AG08395 (cell line): ENCODE measurements around the gene ALDH1B1.
A peak's percentile ranks its signal among the peaks of the same experiment; 100 is the strongest.
"Not testable (repeated sequence)": the region's sequence is repeated elsewhere in the genome, so short reads cannot be mapped to it uniquely, and the experiment has no call there.

Source experiments
- DNase-seq: peaks from one replicate; pipeline ENCODE4 v3.0.0; 2012; ENCODE audit warnings: mixed read lengths, low spot score

Gene ALDH1B1

DNA sequence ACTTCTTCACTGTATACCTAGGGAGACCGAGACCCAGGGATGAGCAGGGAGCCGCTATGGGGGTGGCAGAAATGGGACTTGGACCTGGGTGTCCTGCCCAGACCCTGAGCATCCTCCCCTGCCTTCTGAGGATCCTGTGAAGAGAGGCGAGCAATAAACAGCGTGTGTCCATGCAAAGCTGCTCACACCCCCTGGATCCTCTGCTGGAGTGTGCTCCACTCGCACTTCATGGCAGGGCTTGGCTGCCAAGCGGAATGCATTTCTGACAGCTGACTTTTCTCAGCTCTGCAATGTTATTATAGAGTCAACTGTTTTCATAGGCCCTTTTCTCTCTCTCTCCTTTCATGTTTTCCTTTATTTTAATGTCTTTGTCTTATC lies 31.0 kb upstream of the ALDH1B1 start:
- DNase-seq, result no peak

DNA sequence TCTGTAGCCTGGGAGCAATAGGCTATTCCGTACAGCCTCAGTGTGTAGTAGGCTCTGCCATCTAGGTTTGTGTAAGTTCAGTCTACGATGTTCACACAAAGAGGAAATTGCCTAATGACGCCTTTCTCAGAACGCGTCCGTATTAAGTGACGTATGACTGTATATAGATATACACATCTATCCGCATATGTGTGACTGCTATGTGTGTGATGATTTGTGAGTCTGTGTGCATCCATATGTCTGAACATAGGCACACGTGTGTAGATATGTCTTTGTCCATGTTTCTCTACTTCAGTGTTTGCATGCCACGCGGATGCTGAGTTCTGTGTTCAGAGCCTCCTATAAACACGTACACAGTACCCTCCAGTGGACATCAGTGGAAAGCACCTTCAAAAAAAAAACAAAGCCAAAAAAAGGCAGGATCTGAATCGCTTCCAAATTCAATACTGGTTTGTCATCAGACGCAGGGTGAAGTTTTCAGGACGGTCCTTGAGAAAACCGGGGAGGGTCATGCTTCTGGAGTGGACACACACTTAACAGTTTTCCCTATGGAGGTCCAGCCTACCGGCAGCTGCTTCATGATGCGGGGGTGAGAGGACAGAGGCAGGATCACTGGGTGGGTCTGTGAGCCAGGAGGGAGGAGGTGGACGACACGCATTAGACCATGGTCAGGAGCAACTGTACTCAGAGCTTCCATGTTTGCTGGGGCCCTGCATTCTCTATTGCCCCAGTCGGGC lies 29.5 kb upstream of the ALDH1B1 start:
- peak; percentile 84 for DNase-seq

DNA sequence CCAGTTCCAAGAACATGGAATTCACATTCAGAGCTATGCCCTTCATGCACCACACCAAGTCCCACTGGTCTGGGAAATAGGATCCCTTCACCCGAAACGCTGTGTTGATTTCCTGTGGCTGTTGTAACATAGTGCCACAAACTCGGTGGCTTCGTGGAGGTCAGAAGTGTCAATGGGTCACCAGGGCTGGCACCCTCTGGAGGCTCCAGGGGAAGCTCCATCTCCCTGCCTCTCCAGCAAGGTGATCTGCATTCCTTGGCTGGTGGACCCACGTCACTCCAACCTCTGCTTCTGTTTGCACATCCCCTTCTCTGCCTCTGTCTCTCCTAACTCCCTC lies 28.9 kb upstream of the ALDH1B1 start:
- no peak for DNase-seq

DNA sequence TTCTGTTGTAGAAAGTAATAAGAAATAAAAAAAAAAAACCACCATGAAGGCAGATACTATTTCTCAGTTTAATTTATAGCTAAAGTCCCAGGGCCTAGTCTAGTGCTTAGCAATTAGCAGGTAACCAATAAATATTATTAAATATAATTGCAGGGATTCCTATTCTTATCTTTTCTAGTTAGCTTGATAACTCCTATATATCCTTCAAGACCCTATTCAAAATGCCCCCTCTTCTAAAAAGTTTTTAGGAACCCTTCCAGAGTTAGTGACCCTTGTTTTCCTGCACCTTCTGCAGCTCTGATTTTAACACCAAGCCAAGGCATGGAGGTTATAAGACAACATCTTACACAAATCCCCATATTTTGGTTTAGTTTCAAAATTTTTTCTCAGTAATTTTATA lies 24.6 kb upstream of the ALDH1B1 start:
- DNase-seq, result no peak

DNA sequence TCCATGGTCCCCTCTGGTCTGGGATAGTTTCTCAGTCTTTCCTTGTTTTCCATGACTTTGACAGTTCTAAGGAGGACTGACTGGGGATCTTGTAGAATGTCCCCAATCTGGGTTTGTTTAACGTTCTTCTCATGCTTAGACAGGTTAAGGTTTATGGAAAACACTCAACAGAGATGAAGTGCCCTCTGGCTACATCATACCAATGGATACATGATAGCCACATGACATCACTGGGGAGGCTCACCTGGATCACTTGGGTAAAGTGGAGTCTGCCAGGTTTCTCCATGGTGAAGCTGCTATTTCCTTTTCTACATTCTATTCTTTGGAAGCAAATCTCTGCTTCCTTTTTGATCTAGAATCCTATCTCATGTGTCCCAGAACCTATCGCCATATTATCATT lies 23.8 kb upstream of the ALDH1B1 start:
- DNase-seq, result no peak

DNA sequence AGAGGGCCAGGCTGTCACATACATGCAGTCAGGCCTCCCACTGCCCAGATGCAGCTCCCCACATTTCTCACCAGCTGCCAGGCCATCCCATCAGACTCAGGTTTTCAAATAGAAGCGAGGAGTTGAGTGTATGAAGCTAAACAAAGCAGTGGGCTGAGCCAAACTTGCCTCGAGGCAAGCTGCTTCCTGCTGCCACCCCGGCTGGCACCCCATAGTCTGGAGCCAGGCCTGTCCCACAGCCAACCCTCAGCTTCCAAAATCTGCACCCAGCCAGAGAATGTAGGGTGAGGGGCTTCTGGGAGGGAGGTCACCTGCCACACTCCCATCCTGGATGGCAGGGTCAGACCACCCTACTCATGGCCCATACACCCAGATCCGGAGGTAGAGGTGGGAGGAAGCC lies 22.3 kb upstream of the ALDH1B1 start:
- DNase-seq, result no peak

DNA sequence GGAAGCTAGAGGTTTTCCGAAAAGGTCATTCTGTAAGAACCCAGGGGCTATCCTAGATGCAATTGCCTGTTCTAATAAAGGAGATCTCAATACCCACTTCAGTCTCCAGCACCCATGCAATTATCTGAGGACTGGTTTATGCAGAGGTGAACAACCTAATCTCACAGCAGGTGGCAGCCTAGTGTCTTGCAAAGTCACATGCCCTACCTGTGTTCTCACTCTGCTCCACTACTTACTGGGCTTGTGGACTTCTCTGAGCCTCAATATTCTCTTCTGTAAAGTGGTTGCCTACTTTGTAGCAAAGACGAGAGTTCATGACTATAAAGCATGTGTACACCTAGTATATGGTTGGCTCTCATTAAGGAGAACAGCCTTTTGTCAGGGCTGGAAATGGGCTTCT lies 21.0 kb upstream of the ALDH1B1 start:
- peak; percentile 50 for DNase-seq

DNA sequence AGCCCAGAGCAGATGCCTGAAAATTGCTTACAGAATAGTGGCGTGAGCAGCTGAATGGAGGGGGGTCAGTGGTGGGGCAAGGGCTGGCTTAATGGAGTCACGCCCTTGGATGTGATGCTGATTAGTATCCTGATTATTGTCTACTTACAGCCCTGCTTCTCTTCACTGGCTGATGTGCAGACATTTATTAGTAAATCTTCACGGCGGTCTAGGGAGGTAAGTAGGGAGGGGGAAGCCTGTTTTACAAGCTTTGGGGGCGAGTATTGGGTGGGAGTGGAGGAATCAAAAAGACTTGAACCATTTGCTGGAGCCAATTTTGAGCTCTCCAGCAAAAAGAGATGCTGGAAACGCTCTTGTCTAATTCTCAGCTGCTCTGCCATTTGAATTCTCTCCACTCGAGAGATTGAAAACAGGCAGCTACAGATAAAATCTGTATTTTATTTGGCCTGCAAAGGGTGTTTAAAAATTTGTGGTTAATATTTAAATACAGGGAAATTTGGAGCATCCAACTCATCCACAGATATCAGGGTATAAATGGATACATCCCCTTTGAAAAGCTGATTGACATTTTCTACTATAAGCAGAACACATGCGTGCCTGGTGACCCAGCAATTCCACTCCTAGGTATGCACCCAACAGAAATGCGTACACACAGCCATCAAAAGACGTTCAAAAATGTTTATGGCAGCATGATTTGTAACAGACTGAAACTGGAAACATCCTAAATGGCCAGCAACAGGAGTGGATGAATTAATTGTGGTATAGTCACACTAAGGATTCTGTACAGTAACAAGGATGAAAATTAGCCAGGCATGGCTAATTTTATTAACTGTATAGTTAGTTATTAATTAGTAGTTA lies 19.5 kb upstream of the ALDH1B1 start:
- DNase-seq, result no peak

DNA sequence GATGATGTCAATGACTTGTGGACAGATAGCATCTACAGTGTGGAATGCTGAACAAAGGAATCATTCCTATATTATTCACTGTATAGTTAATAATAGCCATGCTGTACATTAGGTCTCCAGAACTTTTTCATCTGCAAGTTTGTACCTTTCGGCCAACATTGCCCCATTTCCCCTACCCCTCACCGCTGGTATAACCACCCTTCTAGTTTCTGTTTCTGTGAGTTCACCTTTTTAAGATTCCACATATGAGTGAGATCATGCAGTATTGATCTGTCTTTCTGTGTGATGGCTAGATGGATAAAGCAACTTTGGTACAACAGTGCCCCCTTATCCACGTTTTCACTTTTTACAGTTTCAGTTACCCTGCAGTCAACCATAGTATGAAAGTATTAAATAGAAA lies 18.8 kb upstream of the ALDH1B1 start:
- no peak for DNase-seq

DNA sequence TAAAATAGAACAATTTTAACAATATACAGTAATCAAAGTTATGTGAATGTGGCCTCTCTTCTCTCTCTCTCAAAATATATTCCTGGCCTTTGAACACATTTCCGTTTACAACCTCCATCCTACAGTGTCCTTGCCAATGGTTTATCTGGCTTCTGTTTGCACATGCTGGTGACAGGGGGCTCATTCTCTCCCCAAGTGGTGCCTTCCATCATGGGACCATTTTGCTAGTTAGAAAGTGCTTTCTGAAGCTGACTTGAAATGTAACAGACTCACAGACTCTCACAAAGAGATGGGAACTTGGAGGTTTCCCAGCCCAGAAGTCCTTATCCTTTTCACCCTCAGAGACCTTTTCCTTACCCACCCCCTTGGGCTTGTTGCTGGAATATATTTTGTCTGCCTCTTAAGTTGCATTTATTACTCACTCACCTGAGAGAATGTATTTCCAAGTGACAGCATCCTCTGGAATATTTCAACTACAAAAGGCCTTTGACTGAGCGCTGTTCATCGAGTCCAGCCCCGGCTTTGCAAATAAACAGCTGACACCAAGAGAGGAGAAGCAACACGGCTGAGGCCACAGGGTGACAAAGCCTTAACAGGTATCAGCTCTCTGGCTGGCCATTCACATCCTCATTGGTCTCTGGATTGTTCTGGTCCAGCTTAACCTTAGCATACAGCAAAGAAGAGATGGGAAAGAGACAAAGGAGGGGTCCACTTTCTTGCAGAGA lies 17.5 kb upstream of the ALDH1B1 start:
- DNase-seq, result no peak

DNA sequence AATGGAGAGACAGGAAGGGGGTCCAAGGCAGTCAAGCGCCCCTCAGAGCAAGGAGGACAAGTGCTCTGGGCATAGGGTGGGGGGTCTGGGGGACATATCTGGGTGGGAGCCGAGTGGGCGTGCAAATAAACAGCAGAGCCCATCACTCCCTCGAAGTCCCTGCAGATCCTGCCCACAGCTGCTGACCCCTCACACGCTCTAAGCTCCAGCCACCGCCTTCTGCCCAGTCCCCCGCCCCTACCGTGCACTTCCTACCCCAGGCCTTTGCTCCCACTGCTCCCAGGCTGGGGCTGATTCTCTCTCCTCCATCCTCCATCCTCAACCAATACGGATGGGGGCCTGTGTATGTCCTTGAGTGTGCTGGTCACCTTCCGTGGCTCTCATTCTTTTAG lies 16.9 kb upstream of the ALDH1B1 start:
- DNase-seq, result no peak

DNA sequence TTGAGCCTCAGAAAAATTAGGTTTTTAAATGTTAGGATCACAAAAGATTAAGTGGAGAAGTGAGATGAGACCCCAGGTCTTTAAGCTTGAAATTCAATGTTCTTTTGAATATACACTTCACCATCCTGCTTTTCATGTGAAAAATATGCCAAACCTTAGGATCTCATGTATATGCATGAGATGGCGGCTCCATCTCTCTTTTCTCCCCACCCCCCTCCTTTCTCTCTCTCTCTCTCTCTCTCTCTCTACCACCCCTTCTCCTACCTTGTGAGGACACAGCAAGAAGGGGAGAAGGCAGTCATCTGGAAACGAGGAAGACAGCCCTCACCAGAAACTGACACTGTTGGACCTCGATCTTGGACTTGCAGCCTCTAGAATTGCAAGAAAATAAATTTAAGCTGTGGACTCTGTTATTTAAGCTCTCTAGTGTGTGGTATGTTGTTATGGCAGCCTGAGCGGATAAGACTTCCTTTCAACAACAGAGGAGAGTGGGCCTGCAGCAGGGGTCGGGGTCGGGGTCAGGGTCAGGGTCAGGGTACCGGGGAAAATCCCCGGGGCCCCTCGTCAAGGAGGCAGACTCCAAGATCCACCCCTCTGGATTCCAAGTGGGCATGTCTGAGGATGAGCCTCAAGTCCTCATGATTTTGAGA lies 16.4 kb upstream of the ALDH1B1 start:
- DNase-seq, result no peak

DNA sequence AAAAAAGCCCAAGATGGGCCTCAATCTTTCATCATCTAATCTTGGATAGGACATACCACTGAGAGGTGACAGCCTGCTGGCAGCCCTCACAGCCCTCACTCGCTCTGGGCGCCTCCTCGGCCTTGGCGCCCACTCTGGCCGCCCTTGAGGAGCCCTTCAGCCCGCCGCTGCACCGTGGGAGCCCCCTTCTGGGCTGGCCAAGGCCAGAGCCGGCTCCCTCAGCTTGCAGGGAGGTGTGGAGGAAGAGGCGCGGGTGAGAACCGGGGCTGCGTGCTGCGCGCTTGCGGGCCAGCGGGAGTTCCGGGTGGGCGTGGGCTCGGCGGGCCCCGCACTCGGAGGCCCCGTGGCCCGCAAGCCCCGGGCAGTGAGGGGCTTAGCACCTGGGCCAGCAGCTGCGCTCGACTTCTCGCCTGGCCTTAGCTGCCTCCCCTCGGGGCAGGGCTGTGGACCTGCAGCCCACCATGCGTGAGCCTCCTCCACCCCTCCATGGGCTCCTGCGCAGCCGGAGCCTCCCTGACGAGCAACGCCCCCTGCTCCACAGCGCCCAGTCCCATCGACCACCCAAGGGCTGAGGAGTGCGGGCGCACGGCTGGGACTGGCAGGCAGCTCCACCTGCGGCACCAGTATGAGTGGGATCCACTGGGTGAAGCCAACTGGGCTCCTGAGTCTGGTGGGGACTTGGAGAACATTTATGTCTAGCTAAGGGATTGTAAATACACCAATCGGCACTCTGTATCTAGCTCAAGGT lies 15.0 kb upstream of the ALDH1B1 start:
- DNase-seq, result not testable (repeated sequence)

DNA sequence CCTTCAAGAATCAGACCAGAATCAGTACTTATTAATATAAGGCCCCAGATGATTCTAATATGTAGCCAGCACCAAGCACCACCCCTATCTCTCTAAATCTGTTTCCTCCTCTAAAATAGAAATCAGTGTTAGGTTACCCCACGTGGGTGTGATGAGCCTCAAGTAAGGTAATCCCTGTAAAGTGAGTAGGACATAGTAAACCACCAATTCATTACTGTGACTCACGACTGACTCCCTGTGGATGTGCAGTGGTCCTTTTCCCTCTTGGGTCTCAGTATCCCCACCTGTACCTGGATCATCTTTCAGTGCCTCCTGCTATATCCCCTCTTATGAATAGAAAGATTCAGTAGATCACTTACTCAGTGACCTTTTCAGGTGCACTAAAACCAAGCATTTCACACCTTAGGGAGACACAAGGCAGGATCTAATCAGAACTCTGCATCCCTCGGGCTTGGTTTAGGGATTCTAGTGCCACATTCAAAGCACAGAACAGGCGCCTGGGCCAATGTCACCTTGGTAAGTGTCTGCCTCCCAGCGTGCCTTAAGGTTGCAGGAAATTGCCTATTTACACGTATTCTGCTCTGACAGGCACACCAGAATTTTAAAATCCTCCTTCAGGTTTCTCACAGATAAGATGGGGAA lies 12.2 kb upstream of the ALDH1B1 start:
- no peak for DNase-seq

DNA sequence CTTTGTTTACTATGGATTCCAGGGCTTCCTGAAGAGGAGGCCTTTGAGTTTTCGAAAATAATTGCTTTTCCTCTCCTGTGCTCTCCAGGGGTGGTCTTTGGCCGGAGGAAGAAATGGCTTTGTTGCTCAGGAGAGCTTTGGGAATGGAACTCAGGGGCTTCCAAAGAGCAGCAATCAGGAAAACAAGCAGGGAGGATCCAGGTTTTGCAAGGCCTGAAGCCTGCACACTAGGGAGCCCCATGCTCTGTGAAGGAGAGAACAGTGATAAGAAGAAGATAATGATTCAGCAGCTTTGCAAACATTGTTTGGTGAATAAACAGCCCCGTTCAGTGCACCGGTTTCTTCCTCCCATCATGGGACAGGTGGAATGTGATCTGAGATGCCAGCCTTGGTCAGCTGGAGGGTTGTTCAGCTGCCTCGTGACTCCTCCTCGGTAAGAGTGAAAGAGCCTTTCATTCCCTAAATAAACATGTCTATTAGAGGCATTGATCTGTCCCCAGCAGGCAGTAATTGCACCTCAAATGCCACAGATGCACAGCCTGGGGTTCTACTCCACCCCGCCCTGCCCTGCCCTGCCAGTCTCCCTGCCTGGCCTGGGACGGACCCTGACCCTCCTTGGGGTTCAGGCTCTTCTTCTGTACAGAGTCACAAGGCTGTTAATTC lies 11.5 kb upstream of the ALDH1B1 start:
- no peak for DNase-seq

DNA sequence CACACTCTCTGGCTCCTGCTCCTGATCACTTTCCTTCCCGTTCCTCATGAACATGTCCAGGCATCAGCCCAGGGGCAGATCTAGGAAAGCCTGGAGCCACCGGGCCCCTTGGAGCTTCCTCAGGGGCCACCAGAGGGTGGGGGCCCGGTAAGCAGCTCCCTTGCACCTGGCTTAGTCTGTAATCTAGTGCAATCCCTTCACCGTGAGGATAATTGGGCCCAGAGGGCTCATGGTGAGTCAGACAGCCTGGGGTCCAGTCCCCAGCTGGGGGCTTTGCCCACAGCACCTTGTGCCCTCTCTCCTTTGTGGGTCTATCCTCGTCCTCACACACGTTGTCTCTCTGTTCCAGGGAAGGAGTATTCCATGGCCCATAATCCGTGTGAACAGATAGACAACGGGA lies 10.4 kb upstream of the ALDH1B1 start:
- no peak for DNase-seq

DNA sequence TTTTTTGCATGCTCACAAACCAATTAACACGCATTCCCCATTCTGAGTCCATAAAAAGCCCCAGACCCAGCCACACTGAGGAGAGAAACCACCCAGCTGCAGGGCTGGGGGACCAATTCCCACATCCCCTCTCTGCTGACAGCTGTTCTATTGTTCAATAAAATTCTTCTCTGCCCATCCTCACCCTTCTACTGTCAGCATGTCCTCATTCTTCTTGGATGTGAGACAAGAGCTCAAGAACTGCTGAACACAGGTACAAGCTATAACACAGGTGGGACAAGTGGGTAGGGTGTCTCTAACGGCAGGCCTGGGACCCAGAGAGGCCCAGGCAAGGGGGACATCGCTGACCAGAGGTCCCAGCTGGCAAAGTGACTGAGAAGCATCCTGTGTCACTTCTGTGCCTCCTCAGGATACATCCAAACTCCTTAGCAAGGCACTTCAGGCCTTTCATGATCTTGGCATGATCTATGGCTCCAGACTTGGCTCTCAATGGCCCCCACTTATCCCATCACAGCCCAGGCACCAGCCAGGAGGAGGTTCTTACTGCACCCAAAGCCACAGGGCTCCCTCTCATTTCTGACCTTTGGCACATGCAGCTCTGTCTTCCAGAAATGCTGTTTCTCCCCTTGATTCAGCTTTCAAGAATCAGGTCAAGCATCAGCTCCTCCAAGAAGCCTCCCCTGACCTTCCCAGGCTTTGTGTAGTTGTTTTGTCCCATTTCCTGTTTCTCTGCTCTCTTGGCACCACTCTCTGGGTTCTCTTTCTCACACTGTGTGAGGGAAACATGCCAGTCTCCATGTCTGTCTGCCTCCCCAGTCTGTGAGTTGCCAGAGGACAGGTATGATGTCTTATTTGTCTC lies 7.3 kb upstream of the ALDH1B1 start:
- no peak for DNase-seq

DNA sequence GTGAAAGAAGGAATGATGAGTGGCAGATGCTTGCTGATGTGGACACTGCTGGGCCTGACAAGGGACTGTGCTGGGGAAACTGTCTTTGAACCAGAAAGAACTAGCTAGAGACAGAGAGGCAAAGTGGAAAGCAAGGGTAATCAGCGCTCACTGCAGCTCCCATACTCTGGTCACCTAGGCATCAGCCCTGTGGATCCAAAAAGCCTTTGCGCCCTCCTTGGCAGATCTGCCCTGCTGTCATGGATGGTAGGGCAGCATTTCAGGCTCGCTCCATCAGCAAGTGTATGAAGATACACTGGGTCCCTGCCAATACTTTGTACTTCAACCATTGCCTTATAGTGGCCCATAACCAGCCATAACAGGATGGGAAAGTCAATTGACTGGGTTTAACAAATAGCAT lies 6.6 kb upstream of the ALDH1B1 start:
- no peak for DNase-seq

DNA sequence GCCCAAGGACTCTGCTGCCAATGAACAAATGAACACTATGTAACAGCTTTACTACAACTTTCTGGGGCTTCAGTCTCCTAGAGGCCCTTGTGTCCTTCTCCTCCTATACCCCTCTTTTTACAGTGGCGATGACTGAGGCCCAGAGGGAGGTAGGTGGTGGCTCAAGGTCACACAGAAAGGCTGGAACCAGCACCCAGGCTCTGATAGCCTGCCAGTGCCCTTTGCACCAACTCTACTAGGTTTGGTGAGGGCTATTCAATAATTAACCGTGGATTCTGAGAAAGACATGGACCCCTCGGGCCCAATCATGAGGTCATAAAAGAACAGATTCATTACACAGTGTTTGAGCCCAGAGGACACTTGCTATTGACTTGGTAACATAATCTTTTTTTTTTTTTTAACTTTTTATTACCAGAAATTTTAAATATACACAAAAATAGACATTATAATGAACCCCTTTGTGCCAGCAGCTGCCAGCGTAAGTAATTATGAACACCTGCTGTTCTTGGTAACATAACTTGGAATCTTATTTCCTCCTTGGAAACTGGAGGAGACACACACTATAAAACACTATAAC lies 6.1 kb upstream of the ALDH1B1 start:
- no peak for DNase-seq
